HG03108 (cell line): ENCODE results near the gene SAMD13.
A peak's percentile ranks its signal among the peaks of the same experiment; 100 is the strongest.

Experiments used
- ATAC-seq: cut with Tn5 transposase; IDR thresholded peaks from one replicate; pipeline ENCODE4 v1.9.1; 2021; ENCODE audit warnings: moderate library complexity; ENCODE audit not compliant: unreplicated experiment

The SAMD13 gene

GRCh38 chr1:84301004-84301784, at the start of gene SAMD13:
SAMD13 (plus strand) TSS chr1:84301708; CDS start chr1:84303235, 1,527 bp downstream.
- ATAC-seq: peak; percentile 29

- no peak for ATAC-seq
These were observed 48.5 kb upstream of the SAMD13 start for GRCh38 chr1:84253036-84253435.

- ATAC-seq: no peak
These were observed 47.6 kb upstream of the SAMD13 start for GRCh38 chr1:84253891-84254290.

GRCh38 chr1:84254703-84255238, 46.7 kb upstream of the SAMD13 start:
- ATAC-seq: no peak

- no peak for ATAC-seq
These were observed 45.9 kb upstream of the SAMD13 start for GRCh38 chr1:84255582-84255981.

- no peak for ATAC-seq
These were observed 43.9 kb upstream of the SAMD13 start for GRCh38 chr1:84257617-84258016.

GRCh38 chr1:84259376-84259775, 42.1 kb upstream of the SAMD13 start:
- no peak for ATAC-seq

GRCh38 chr1:84259989-84260388, 41.5 kb upstream of the SAMD13 start:
- ATAC-seq: no peak

- no peak for ATAC-seq
These were observed 40.5 kb upstream of the SAMD13 start for GRCh38 chr1:84260852-84261518.

GRCh38 chr1:84264961-84265360, 36.5 kb upstream of the SAMD13 start:
- no peak for ATAC-seq

- no peak for ATAC-seq
These were observed 35.6 kb upstream of the SAMD13 start for GRCh38 chr1:84265867-84266266.

- no peak for ATAC-seq
These were observed 34.8 kb upstream of the SAMD13 start for GRCh38 chr1:84266748-84267147.

- no peak for ATAC-seq
These were observed 34.0 kb upstream of the SAMD13 start for GRCh38 chr1:84267476-84267875.

GRCh38 chr1:84268346-84268745, 33.2 kb upstream of the SAMD13 start:
- no peak for ATAC-seq

- no peak for ATAC-seq
These were observed 32.2 kb upstream of the SAMD13 start for GRCh38 chr1:84269306-84269705.

GRCh38 chr1:84271441-84272151, 29.9 kb upstream of the SAMD13 start:
- peak; percentile 99 for ATAC-seq

- no peak for ATAC-seq
These were observed 29.1 kb upstream of the SAMD13 start for GRCh38 chr1:84272401-84272800.

GRCh38 chr1:84277343-84278059, 24.0 kb upstream of the SAMD13 start:
- ATAC-seq: no peak

GRCh38 chr1:84278905-84279304, 22.6 kb upstream of the SAMD13 start:
- no peak for ATAC-seq

GRCh38 chr1:84280912-84281311, 20.6 kb upstream of the SAMD13 start:
- ATAC-seq: no peak

- no peak for ATAC-seq
These were observed 18.7 kb upstream of the SAMD13 start for GRCh38 chr1:84282780-84283333.
